Right lobe of liver (tissue), 6 donors: ENCODE data around the gene CPA1. TPM values are rescaled to one million over a fixed set of nuclear protein-coding genes. Genes with fewer than 3 reads are reported as not detected.

Experiments
- ATAC-seq, 4 donors: fragments of 200-7000 bp; cut with Tn5 transposase; one replicate each; pipeline ENCODE4 v1.9.1; 2020; ENCODE audit warnings: mild to moderate bottlenecking in 4 of 4, moderate library complexity in 4 of 4
- DNase-seq, 3 donors: peaks; one replicate each; pipeline ENCODE4 v3.0.0-alpha.2; 2020
- H3K27ac ChIP-seq, 3 donors: fragments of 200-600 bp; one replicate each; pipeline ENCODE4 v1.8.0; 2022
- H3K27me3 ChIP-seq, 2 donors: fragments of 200-600 bp; one replicate each; pipeline ENCODE4 v1.8.0; 2022
- H3K36me3 ChIP-seq, 4 donors: fragments of 200-600 bp; sonication (generic) in 1 of 4; one replicate each; pipeline versions ENCODE4 v1.5.1 to v1.8.0; 2017 to 2022; ENCODE audit warnings: control low read depth in 1 of 4
- H3K4me1 ChIP-seq, 4 donors: fragments of 200-600 bp; sonication (generic) in 1 of 4; one replicate each; pipeline versions ENCODE4 v1.5.1 to v1.8.0; 2017 to 2022; ENCODE audit warnings: control low read depth in 1 of 4
- H3K4me3 ChIP-seq, 3 donors: fragments of 200-600 bp; one replicate each; pipeline ENCODE4 v1.8.0; 2022
- H3K9me3 ChIP-seq, 4 donors: fragments of 200-600 bp; sonication (generic) in 1 of 4; one replicate each; pipeline versions ENCODE4 v1.5.1 to v1.8.0; 2017 to 2022; ENCODE audit warnings: control low read depth in 1 of 4
- CTCF ChIP-seq, 4 donors: fragments of 200-600 bp in 3 of 4; fragments of 450-650 bp in 1 of 4; IDR thresholded peaks; one replicate each; pipeline versions ENCODE4 v1.5.1 to v1.8.0; 2016 to 2022; ENCODE audit warnings: antibody characterized with exemption in 4 of 4, mild to moderate bottlenecking in 2 of 4
- POLR2A ChIP-seq: fragments of 450-650 bp; IDR thresholded peaks from one replicate; pipeline ENCODE4 v1.6.1; 2017; ENCODE audit warnings: antibody characterized with exemption, mild to moderate bottlenecking
- WGBS: methylation state at CpG from one replicate; pipeline ENCODE4 v1.1.6; 2018; ENCODE audit warnings: low coverage, low lambda C conversion rate; ENCODE audit not compliant: insufficient coverage; ENCODE audit errors: missing lambda C conversion rate; 5-methylcytosine and 5-hydroxymethylcytosine counted together
- intact Hi-C, 2 donors: fragments of 100-400 bp; cut with DNase I; formaldehyde crosslinking; loops; one replicate each; pipeline versions ENCODE4 v1.11.2 to v1.14.1; 2022
- total RNA-seq, 6 experiments: library from RNA; depleted of rRNA in 2 of 6; stranded (reverse); fragments of >200 nt in 2 of 6; fragmentation: NEBNext Ultra II Directional in 3 of 6; extraction: Animal tissue kit (Norgen Biotek cat#: 25700) in 3 of 6; gene quantifications; one replicate each; pipeline versions ENCODE4 v1.1.0 to v1.2.4, GENCODE V29; 2016 to 2023
- donor health status: DM: no; HTN: yes; CAD: no.
- donor health status: DM: no; HTN: no; CAD: no.
- donor health status: DM: no; HTN: no; CAD: no.
- donor health status: DM: no; HTN: yes; CAD: no.
- donor health status: DM: no; HTN: yes; CAD: no.

The CPA1 gene
- total RNA-seq, 6 experiments from 2014 or later: not detected

GRCh38 chr7:130352194-130353074 is 27.9 kb upstream of the CPA1 start:
- Histone ChIP-seq H3K4me1 (no peaks in the 10 kb centered on the region), H3K36me3 (no peaks in the 10 kb centered on the region), H3K4me3 (no peak overlapping the region), H3K27me3 (no peaks in the 10 kb centered on the region), H3K9me3 (no peaks in the 10 kb centered on the region), H3K27ac (no peak overlapping the region)
- DNase-seq (no peak), ATAC-seq (no peak)
- intact Hi-C loops: no loop called here
- no peak for TF ChIP-seq CTCF (IDR thresholded peaks at IDR 0.05)
- TF ChIP-seq POLR2A: no peak
- 60% methylated on average over 20 of the region's 20 CpGs for WGBS

DNA sequence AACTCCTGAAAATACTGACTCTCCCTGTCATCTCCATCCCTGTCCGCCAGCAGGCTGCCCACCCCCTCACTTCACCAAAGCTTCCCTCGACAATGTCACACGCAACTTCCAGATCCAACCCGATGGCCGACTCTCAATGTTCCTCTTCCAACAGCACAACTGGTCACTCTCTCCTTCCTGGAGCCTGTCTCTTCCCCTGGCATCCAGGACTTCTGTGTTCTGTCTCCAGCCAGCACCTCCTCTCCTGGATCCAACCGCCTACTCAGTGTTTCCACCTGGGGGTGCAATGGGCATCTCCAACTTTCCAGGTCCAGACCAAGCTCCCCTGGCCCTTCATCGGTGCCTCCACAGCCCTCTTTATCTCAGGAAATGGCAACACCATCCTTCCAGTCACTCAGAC is 27.1 kb upstream of the CPA1 start:
- Histone ChIP-seq H3K4me3 (no peak overlapping the region), H3K9me3 (no peaks in the 10 kb centered on the region), H3K27me3 (no peaks in the 10 kb centered on the region), H3K36me3 (no peaks in the 10 kb centered on the region), H3K4me1 (no peaks in the 10 kb centered on the region), H3K27ac (no peak overlapping the region)
- intact Hi-C loops: no loop called here
- WGBS: 81% methylated on average over 7 of the region's 7 CpGs
- ATAC-seq: no peak
- DNase-seq: no peak
- TF ChIP-seq CTCF (IDR thresholded peaks at IDR 0.05): no peak
- no peak for TF ChIP-seq POLR2A

GRCh38 chr7:130356121-130356875 is 24.0 kb upstream of the CPA1 start:
- H3K27ac ChIP-seq: peak overlapping the region in 2 of 3 donors; percentile 33 to 50
- no peaks in the 10 kb centered on the region for H3K9me3 ChIP-seq
- no peaks in the 10 kb centered on the region for H3K4me1 ChIP-seq
- 68% methylated on average over 4 of the region's 9 CpGs for WGBS
- DNase-seq: no peak
- intact Hi-C loops: no loop called here
- no peaks in the 10 kb centered on the region for H3K27me3 ChIP-seq
- H3K36me3 ChIP-seq: no peaks in the 10 kb centered on the region
- TF ChIP-seq POLR2A (no peak), CTCF (IDR thresholded peaks at IDR 0.05) (no peak)
- no peak overlapping the region for H3K4me3 ChIP-seq
- ATAC-seq: peak in 3 of 4 donors; percentile 22 to 50 (median 39)

DNA sequence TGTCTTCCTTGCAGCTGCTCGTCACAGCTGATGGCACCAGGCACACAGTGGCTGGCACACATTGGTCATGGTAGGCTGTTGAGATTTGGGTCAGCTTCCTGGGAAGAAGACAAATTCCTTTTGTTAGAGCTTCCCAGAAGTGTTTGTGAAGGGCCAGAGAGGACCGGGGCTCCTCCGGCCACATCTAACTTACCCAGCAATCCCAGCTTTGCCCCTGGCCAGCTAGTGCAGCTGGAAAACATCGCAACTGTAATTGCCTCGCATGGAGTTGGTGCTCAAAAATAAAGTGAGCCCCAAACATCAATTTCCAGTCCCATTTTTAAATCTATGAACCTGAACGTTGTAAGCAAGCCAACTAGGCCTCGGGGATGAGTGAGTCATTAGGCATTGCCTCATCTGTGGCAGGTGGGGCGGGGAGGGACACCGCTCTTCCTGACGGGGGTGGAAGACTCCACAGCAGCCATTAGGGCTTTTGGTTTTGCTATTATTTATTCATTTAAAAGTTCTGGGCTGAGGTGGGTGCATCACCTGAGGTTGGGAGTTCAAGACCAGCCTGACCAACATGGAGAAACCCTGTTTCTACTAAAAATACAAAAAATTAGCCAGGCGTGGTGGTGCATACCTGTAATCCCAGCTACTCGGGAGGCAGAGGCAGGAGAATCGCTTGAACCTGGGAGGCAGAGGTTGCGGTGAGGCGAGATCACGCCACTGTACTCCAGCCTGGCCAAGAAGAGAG is 23.2 kb upstream of the CPA1 start:
- TF ChIP-seq POLR2A (no peak), CTCF (IDR thresholded peaks at IDR 0.05) (no peak)
- intact Hi-C loops: no loop called here
- ATAC-seq (peak in 1 of 4 donors; percentile 79), DNase-seq (peak in 1 of 3 donors; percentile 38)
- WGBS: 69% methylated on average over 12 of the region's 16 CpGs
- H3K36me3 ChIP-seq: no peaks in the 10 kb centered on the region
- no peaks in the 10 kb centered on the region for H3K4me1 ChIP-seq
- peak overlapping the region in 1 of 3 donors; percentile 50 for H3K27ac ChIP-seq
- no peak overlapping the region for H3K4me3 ChIP-seq
- H3K27me3 ChIP-seq: no peaks in the 10 kb centered on the region
- no peaks in the 10 kb centered on the region for H3K9me3 ChIP-seq
